WTC11 (cell line): Measurements from ENCODE around the gene SEPTIN10.

Source experiments
- E2F1 ChIP-seq: sonication (generic); formaldehyde crosslinking; IDR thresholded peaks from 2 replicates; pipeline ENCODE4 v1.8.0; 2022; ENCODE audit warnings: mild to moderate bottlenecking, missing genetic modification reagents
- MLX ChIP-seq: sonication (generic); formaldehyde crosslinking; IDR thresholded peaks from 2 replicates; pipeline ENCODE4 v1.8.1; 2023; ENCODE audit warnings: mild to moderate bottlenecking, missing genetic modification reagents, moderate library complexity
- MXD4 ChIP-seq: fragments of 250-450 bp; sonication (Bioruptor Pico); IDR thresholded peaks from 2 replicates; pipeline ENCODE4 v1.8.0; 2021; ENCODE audit warnings: mild to moderate bottlenecking, moderate library complexity, borderline replicate concordance
- NR2C2 ChIP-seq: sonication (generic); formaldehyde crosslinking; IDR thresholded peaks from 2 replicates; pipeline ENCODE4 v1.8.0; 2022; ENCODE audit warnings: mild to moderate bottlenecking, missing genetic modification reagents
- USF2 ChIP-seq: sonication (generic); formaldehyde crosslinking; IDR thresholded peaks from 2 replicates; pipeline ENCODE4 v1.8.1; 2023; ENCODE audit warnings: mild to moderate bottlenecking, missing genetic modification reagents, moderate library complexity
- ZNF263 ChIP-seq: sonication (generic); formaldehyde crosslinking; IDR thresholded peaks from 2 replicates; pipeline ENCODE4 v1.8.1; 2022; ENCODE audit warnings: low read depth, mild to moderate bottlenecking, moderate library complexity, missing genetic modification reagents
- ZNF281 ChIP-seq: sonication (generic); formaldehyde crosslinking; IDR thresholded peaks from 2 replicates; pipeline ENCODE4 v1.8.0; 2023; ENCODE audit warnings: mild to moderate bottlenecking, missing genetic modification reagents
- ZNF512 ChIP-seq: sonication (generic); formaldehyde crosslinking; IDR thresholded peaks from 2 replicates; pipeline ENCODE4 v1.8.1; 2022; ENCODE audit warnings: missing genetic modification reagents, borderline replicate concordance
- TF ChIP-seq, protein P1 (sequence below): fragments of 200-600 bp; IDR thresholded peaks from 2 replicates; pipeline ENCODE4 v1.8.0; 2022; ENCODE audit warnings: antibody characterized with exemption
- TF ChIP-seq, protein P2 (sequence below): sonication (generic); formaldehyde crosslinking; IDR thresholded peaks from 2 replicates; pipeline ENCODE4 v1.8.0; 2022; ENCODE audit warnings: mild to moderate bottlenecking, missing genetic modification reagents
- TF ChIP-seq, protein P3 (sequence below): sonication (generic); formaldehyde crosslinking; IDR thresholded peaks from 2 replicates; pipeline ENCODE4 v1.8.0; 2022; ENCODE audit warnings: mild to moderate bottlenecking, missing genetic modification reagents

DNA sequence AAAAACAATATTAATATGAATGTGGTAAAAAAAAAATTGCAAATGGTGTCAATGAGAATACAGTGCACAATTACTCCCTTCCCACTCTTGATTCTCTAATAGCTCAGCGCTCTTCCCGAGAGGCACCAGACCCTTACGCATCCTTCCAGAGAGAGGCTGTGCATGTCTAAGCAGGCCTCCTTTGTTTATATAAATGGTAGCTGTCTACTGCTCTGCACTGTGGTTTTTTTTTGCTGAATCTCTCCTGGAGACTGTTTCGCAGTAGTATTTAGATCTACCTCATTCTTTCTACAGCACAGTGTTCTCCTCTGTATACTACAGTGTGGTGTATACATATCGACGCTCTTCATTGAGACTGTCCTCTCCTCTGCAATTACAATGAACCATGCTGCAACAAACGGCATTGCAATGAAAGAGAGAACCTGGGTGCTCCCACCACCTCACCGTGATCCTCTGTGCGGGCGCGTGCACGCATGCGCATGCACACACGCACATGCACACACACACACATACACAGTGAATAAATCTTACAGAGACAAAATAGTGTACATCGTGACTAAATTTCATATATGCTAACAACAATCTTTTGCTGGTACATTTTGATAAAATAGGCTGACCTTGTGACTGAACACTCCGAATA is 19.4 kb downstream of the SEPTIN10 start:
- TF ChIP-seq, protein P1, sequence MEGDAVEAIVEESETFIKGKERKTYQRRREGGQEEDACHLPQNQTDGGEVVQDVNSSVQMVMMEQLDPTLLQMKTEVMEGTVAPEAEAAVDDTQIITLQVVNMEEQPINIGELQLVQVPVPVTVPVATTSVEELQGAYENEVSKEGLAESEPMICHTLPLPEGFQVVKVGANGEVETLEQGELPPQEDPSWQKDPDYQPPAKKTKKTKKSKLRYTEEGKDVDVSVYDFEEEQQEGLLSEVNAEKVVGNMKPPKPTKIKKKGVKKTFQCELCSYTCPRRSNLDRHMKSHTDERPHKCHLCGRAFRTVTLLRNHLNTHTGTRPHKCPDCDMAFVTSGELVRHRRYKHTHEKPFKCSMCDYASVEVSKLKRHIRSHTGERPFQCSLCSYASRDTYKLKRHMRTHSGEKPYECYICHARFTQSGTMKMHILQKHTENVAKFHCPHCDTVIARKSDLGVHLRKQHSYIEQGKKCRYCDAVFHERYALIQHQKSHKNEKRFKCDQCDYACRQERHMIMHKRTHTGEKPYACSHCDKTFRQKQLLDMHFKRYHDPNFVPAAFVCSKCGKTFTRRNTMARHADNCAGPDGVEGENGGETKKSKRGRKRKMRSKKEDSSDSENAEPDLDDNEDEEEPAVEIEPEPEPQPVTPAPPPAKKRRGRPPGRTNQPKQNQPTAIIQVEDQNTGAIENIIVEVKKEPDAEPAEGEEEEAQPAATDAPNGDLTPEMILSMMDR: no peak
- no peak for TF ChIP-seq E2F1 (CRISPR knock-in tag)
- no peak for TF ChIP-seq NR2C2 (CRISPR knock-in tag)
- TF ChIP-seq MLX (CRISPR knock-in tag): no peak
- TF ChIP-seq USF2 (CRISPR knock-in tag): no peak
- no peak for TF ChIP-seq MXD4 (CRISPR knock-in tag)
- TF ChIP-seq ZNF263 (CRISPR knock-in tag): no peak
- TF ChIP-seq, protein P2, sequence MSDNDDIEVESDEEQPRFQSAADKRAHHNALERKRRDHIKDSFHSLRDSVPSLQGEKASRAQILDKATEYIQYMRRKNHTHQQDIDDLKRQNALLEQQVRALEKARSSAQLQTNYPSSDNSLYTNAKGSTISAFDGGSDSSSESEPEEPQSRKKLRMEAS (CRISPR knock-in tag): no peak
- TF ChIP-seq, protein P3, sequence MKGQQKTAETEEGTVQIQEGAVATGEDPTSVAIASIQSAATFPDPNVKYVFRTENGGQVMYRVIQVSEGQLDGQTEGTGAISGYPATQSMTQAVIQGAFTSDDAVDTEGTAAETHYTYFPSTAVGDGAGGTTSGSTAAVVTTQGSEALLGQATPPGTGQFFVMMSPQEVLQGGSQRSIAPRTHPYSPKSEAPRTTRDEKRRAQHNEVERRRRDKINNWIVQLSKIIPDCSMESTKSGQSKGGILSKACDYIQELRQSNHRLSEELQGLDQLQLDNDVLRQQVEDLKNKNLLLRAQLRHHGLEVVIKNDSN (CRISPR knock-in tag): no peak
- TF ChIP-seq ZNF512 (CRISPR knock-in tag): no peak
- TF ChIP-seq ZNF281 (CRISPR knock-in tag): no peak
